GM12878 (cell line): ENCODE results near the gene HPX. TPM values are rescaled to one million over a fixed set of nuclear protein-coding genes. Genes with fewer than 3 reads are reported as not detected.
A peak's percentile ranks its signal among the peaks of the same experiment; 100 is the strongest.

Source experiments
- CEBPB ChIP-seq, 2 experiments: fragments of 150-350 bp in 1 of 2; IDR thresholded peaks; 2 replicates each; pipeline ENCODE4 v1.6.1; 2012 to 2014; ENCODE audit warnings: low read depth in 2 of 2, low read length in 2 of 2, borderline replicate concordance in 1 of 2, inconsistent platforms in 1 of 2
- ESRRA ChIP-seq: IDR thresholded peaks from 2 replicates; pipeline ENCODE4 v1.6.1; 2012; ENCODE audit warnings: mild to moderate bottlenecking, low read length, improper control_type of control experiment
- LARP7 ChIP-seq: fragments of 450-650 bp; IDR thresholded peaks from 2 replicates; pipeline ENCODE4 v1.6.1; 2017; ENCODE audit warnings: mild to moderate bottlenecking
- POLR2A ChIP-seq: IDR thresholded peaks from 2 replicates; pipeline ENCODE4 v1.6.1; 2011; ENCODE audit warnings: low read depth, mild to moderate bottlenecking, low read length
- RUNX3 ChIP-seq: IDR thresholded peaks from 2 replicates; pipeline ENCODE4 v1.6.1; 2012; ENCODE audit warnings: low read length, inconsistent platforms
- ZNF622 ChIP-seq: fragments of 450-650 bp; IDR thresholded peaks from 2 replicates; pipeline ENCODE4 v1.6.1; 2017; ENCODE audit warnings: mild to moderate bottlenecking, inconsistent platforms
- polyA plus RNA-seq, 11 experiments: library from polyadenylated mRNA; depleted of rRNA in 4 of 11; unstranded in 6 of 11; stranded (reverse) in 5 of 11; fragments of >200 nt; fragmentation: Nextera tagmentation in 4 of 11; fragmentation: Illumina TruSeq in 1 of 11; extraction: Ambion mirVana in 4 of 11; extraction: Trizol in 1 of 11; gene quantifications; 1 replicate in 1 of 11; 2 replicates in 10 of 11; pipeline versions ENCODE4 v1.2.1 to v1.2.3, GENCODE V29; 2011 to 2016; ENCODE audit warnings: inconsistent platforms in 2 of 11, missing spikeins in 2 of 11, low read depth in 1 of 11
- total RNA-seq, 4 experiments: library from RNA; depleted of rRNA in 3 of 4; stranded (reverse); fragments of >200 nt in 3 of 4; fragmentation: Illumina TruSeq in 1 of 4; extraction: Trizol in 1 of 4; gene quantifications; 2 replicates each; pipeline versions ENCODE4 v1.2.1 to v1.2.3, GENCODE V29; 2013 to 2021
- TF ChIP-seq, protein P1 (sequence below): IDR thresholded peaks from 2 replicates; pipeline ENCODE4 v1.6.1; 2011; ENCODE audit warnings: low read depth, low read length, improper control_type of control experiment, borderline replicate concordance
- TF ChIP-seq, protein P2 (sequence below): fragments of 450-650 bp; IDR thresholded peaks from 2 replicates; pipeline ENCODE4 v1.6.1; 2016; ENCODE audit warnings: mild to moderate bottlenecking

The HPX gene
- total and polyA plus RNA-seq, 10 of the 15 experiments (the other 5 are each of a cell fraction or from before 2014, with no cell fraction given): 0.08 to 1.7 (median 0.18) TPM; not detected in 1

DNA sequence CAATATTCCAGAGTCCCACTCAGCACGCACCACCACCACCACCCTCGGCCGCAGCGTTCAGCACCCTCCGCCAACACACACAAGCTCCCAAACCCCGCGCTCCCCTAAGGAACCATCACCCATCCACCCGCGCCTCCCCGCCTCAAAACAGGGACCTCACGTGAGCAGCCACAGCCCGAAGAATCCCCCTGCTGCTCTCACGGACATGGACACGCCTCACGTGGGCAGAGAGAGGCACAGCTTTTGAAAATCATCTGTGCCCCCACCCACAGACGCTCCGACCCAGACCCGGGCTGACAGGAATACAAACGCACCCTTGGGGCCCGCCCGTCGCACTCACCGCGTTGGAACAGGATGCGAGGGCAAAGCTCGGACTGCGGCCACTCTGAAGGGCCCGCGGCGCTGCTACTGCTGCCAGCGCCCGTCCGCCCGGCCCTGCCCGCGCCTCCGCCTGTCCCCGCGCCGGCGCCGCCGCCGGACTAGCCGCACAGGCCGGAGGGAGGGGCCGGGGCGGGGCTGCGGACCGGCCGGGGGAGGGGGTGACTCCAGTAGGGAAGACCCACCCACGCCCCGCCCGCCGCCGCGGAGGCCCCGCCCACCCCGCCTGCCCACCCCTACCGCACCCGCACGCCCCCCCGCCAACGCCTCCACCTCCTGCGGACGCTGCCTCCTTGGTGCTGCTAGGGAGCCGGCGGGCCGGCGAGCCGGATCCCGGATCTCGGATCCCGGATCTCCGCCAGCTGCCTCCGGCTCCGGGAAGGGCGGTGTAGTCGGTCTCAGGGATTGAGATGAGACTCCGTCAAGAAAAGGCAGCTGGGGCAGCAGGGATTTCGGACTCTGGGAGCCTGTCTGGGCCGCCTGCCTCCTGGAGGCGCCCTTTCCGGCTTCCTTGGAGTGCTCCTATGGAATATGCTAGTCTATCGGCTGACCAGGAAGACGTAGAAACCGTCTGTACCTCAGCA lies 32.9 kb upstream of the HPX start, which contains the start of gene TRIM3 (continued):
- TF ChIP-seq, protein P1, sequence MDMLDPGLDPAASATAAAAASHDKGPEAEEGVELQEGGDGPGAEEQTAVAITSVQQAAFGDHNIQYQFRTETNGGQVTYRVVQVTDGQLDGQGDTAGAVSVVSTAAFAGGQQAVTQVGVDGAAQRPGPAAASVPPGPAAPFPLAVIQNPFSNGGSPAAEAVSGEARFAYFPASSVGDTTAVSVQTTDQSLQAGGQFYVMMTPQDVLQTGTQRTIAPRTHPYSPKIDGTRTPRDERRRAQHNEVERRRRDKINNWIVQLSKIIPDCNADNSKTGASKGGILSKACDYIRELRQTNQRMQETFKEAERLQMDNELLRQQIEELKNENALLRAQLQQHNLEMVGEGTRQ: no peak; the same call in 1 of the 2 replicates
- TF ChIP-seq POLR2A: peak; percentile 72
- no peak for TF ChIP-seq ESRRA
- TF ChIP-seq LARP7: peak; percentile 45; the same call in 1 of the 2 replicates
- no peak for TF ChIP-seq ZNF622
- 0 out of 2 replicates have a peak, but pooled peaks have one; percentile 8 for TF ChIP-seq RUNX3
- TF ChIP-seq, protein P2, sequence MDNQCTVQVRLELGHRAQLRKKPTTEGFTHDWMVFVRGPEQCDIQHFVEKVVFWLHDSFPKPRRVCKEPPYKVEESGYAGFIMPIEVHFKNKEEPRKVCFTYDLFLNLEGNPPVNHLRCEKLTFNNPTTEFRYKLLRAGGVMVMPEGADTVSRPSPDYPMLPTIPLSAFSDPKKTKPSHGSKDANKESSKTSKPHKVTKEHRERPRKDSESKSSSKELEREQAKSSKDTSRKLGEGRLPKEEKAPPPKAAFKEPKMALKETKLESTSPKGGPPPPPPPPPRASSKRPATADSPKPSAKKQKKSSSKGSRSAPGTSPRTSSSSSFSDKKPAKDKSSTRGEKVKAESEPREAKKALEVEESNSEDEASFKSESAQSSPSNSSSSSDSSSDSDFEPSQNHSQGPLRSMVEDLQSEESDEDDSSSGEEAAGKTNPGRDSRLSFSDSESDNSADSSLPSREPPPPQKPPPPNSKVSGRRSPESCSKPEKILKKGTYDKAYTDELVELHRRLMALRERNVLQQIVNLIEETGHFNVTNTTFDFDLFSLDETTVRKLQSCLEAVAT: no peak
- TF ChIP-seq CEBPB (IDR thresholded peaks at IDR 0.05; ENCODE audit: borderline replicate concordance in 1 of 2, low read depth in 2 of 2, low read length in 2 of 2): no peak
- TF ChIP-seq, all 136 proteins: peak for 16
